Thyroid gland (tissue), 4 donors: Measurements from ENCODE around the gene STIM2.

ENCODE experiments used
- POLR2A ChIP-seq, 2 donors: fragments of 450-650 bp; IDR thresholded peaks; one replicate each; pipeline ENCODE4 v1.6.1; 2017; ENCODE audit warnings: antibody characterized with exemption in 2 of 2, mild to moderate bottlenecking in 2 of 2, moderate library complexity in 1 of 2
- TF ChIP-seq, protein P1 (sequence below), 6 experiments: fragments of 200-600 bp in 3 of 6; fragments of 450-650 bp in 3 of 6; sonication (generic) in 3 of 6; IDR thresholded peaks; one replicate each; pipeline ENCODE4 v1.5.1; 2016 to 2019; ENCODE audit warnings: antibody characterized with exemption in 6 of 6, mild to moderate bottlenecking in 2 of 6, inconsistent platforms in 1 of 6, moderate library complexity in 1 of 6

DNA sequence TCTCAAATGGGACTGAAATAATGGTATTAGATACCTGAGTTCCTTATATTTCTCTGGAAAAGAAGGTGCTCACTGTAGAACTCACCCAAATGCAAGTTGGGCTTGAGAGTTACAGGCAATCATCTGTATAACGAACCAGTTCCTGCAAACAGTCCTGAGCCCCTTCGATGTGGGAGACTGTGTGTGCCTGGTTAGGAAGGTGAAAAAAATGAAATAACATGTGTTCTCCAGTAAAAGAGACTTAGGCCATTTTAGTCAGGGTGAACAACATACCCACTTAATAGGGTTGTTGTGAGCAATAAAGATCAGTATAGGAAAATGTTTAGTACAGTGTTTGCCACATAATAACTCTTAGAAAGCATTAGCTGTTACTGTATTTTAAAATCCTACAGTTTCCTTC is 23.4 kb downstream of the STIM2 start:
- TF ChIP-seq, protein P1, sequence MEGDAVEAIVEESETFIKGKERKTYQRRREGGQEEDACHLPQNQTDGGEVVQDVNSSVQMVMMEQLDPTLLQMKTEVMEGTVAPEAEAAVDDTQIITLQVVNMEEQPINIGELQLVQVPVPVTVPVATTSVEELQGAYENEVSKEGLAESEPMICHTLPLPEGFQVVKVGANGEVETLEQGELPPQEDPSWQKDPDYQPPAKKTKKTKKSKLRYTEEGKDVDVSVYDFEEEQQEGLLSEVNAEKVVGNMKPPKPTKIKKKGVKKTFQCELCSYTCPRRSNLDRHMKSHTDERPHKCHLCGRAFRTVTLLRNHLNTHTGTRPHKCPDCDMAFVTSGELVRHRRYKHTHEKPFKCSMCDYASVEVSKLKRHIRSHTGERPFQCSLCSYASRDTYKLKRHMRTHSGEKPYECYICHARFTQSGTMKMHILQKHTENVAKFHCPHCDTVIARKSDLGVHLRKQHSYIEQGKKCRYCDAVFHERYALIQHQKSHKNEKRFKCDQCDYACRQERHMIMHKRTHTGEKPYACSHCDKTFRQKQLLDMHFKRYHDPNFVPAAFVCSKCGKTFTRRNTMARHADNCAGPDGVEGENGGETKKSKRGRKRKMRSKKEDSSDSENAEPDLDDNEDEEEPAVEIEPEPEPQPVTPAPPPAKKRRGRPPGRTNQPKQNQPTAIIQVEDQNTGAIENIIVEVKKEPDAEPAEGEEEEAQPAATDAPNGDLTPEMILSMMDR (IDR thresholded peaks at IDR 0.05) = no peak
- no peak for TF ChIP-seq POLR2A (IDR thresholded peaks at IDR 0.05)
